ENCODE measurements around the gene MRGPRF.

DNA sequence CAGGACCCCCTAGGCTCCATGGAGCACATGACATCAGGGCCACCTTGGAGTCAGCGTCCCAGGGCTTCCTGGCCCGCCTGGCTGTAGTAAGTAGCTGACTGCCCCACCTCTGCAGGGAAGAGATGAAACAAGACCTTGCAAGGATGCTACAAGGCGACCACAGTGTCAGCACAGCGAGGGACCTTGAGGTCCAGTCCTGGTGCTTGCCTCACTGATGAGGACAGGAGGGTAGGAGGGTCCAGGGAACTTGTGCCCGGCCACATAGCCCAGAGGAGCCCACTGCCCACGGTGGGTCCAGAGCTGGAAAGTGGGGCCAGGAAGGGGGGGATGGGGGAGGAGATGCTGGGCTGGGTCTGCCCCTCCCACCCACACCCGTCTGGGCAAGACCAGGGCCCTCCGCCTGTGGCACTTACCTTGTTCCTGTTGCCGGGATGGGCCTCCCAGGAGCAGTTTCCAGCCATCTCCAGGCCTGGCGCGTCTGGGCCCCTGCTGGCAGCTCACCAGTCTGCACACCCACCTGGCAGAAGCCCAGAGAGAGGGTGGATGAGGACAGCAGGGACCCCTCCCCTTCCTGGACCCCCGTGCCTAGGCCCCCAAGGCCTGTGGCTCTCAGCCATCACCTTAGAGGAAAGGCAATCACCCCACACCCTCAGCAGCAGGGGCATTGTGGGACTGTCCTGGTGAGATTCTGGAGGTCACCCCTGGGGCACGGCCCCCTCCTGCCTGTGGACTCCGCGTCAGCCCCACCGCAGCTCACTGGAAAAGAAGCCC, 3.4 kb downstream of the MRGPRF start:
- TF ChIP-seq, protein P1, sequence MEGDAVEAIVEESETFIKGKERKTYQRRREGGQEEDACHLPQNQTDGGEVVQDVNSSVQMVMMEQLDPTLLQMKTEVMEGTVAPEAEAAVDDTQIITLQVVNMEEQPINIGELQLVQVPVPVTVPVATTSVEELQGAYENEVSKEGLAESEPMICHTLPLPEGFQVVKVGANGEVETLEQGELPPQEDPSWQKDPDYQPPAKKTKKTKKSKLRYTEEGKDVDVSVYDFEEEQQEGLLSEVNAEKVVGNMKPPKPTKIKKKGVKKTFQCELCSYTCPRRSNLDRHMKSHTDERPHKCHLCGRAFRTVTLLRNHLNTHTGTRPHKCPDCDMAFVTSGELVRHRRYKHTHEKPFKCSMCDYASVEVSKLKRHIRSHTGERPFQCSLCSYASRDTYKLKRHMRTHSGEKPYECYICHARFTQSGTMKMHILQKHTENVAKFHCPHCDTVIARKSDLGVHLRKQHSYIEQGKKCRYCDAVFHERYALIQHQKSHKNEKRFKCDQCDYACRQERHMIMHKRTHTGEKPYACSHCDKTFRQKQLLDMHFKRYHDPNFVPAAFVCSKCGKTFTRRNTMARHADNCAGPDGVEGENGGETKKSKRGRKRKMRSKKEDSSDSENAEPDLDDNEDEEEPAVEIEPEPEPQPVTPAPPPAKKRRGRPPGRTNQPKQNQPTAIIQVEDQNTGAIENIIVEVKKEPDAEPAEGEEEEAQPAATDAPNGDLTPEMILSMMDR (conservative IDR thresholded peaks at IDR 0.05) = no peak
- no peak for TF ChIP-seq EZH2 (IDR thresholded peaks at IDR 0.05; ENCODE audit: low read depth)

Measured in PC-9 (cell line).